ENCODE data around the gene ADAMTSL1. TPM values are rescaled to one million over a fixed set of nuclear protein-coding genes. Genes with fewer than 3 reads are reported as not detected.

ADAMTSL1 gene
- total and polyA plus RNA-seq, 2 experiments from 2014 or later = 2.3 to 5.0 TPM

GRCh38 chr9:18770131-18770908 lies 296.4 kb downstream of the ADAMTSL1 start:
- Mint-ChIP-seq H3K27me3 (ENCODE audit: insufficient read depth, low read depth, poor library complexity) (no peaks in the 10 kb centered on the region), H3K4me1 (peaks cover 3% of the 10 kb centered on the region; the same call in 1 of the 3 replicates), H3K4me3 (no peak overlapping the region), H3K9me3 (no peaks in the 10 kb centered on the region), H3K36me3 (ENCODE audit: low read depth) (no peaks in the 10 kb centered on the region), H3K27ac (peak overlapping the region; percentile 26; the same call in 1 of the 2 replicates)
- Histone ChIP-seq H4K20me1 (replicated peaks; ENCODE audit: insufficient read depth) (0 out of 2 replicates have a peak, but pooled peaks cover 2% of the 10 kb centered on the region), H3K4me1 (ENCODE audit: insufficient read depth) (no peaks in the 10 kb centered on the region), H3K4me2 (no peak overlapping the region), H3K27me3 (ENCODE audit: insufficient read depth) (no peaks in the 10 kb centered on the region), H3K79me2 (replicated peaks; ENCODE audit: insufficient read depth) (no peaks in the 10 kb centered on the region), H3K27ac (ENCODE audit: low read depth) (no peak overlapping the region), H3K4me3 (no peak overlapping the region), H3F3A (replicated peaks; ENCODE audit: low read depth) (no peaks in the 10 kb centered on the region), H2AFZ (no peak overlapping the region), H3K9me2 (ENCODE audit: insufficient read depth) (no peaks in the 10 kb centered on the region), H3K36me3 (ENCODE audit: insufficient read depth) (no peaks in the 10 kb centered on the region)
- TF ChIP-seq ZNF462 (CRISPR knock-in tag; IDR thresholded peaks at IDR 0.05) (no peak), CREB1 (CRISPR knock-in tag; IDR thresholded peaks at IDR 0.05; ENCODE audit: low read depth) (no peak)
- ATAC-seq (no peak), DNase-seq (ENCODE audit: low spot score) (no peak)

- Mint-ChIP-seq H3K36me3 (ENCODE audit: low read depth) (no peaks in the 10 kb centered on the region), H3K4me1 (peaks cover 3% of the 10 kb centered on the region; the same call in 1 of the 3 replicates), H3K27me3 (ENCODE audit: insufficient read depth, low read depth, poor library complexity) (no peaks in the 10 kb centered on the region), H3K27ac (no peak overlapping the region), H3K9me3 (no peaks in the 10 kb centered on the region), H3K4me3 (no peak overlapping the region)
- H3K36me3 ChIP-seq (ENCODE audit: insufficient read depth) = no peaks in the 10 kb centered on the region
- no peak overlapping the region for H3K4me3 ChIP-seq
- no peak overlapping the region for H3K27ac ChIP-seq (ENCODE audit: low read depth)
- H3K4me2 ChIP-seq = no peak overlapping the region
- H2AFZ ChIP-seq = no peak overlapping the region
- no peaks in the 10 kb centered on the region for H3K9me2 ChIP-seq (ENCODE audit: insufficient read depth)
- H4K20me1 ChIP-seq (replicated peaks; ENCODE audit: insufficient read depth) = 0 out of 2 replicates have a peak, but pooled peaks cover 2% of the 10 kb centered on the region
- H3F3A ChIP-seq (replicated peaks; ENCODE audit: low read depth) = no peaks in the 10 kb centered on the region
- DNase-seq (ENCODE audit: low spot score) (no peak), ATAC-seq (no peak)
- H3K4me1 ChIP-seq (ENCODE audit: insufficient read depth) = no peaks in the 10 kb centered on the region
- H3K79me2 ChIP-seq (replicated peaks; ENCODE audit: insufficient read depth) = no peaks in the 10 kb centered on the region
- H3K27me3 ChIP-seq (ENCODE audit: insufficient read depth) = no peaks in the 10 kb centered on the region
- no peak for TF ChIP-seq ZNF462 (CRISPR knock-in tag; IDR thresholded peaks at IDR 0.05)
- no peak for TF ChIP-seq EZH2phosphoT487 (IDR thresholded peaks at IDR 0.05; ENCODE audit: unreplicated experiment)
- no peak for TF ChIP-seq ZNF114 (CRISPR knock-in tag; IDR thresholded peaks at IDR 0.05)
- no peak for TF ChIP-seq JUNB (IDR thresholded peaks at IDR 0.05; ENCODE audit: unreplicated experiment)
Measured at GRCh38 chr9:18771011-18771410, 297.1 kb downstream of the ADAMTSL1 start.
